ENCODE data around the gene MOSPD3. TPM values are rescaled to one million over a fixed set of nuclear protein-coding genes. Genes with fewer than 3 reads are reported as not detected.

Gene MOSPD3
- total and polyA plus RNA-seq, 2 of the 13 experiments (the other 11 are each of a cell fraction or from before 2014, with no cell fraction given), result 7.6 to 8.8 TPM

DNA sequence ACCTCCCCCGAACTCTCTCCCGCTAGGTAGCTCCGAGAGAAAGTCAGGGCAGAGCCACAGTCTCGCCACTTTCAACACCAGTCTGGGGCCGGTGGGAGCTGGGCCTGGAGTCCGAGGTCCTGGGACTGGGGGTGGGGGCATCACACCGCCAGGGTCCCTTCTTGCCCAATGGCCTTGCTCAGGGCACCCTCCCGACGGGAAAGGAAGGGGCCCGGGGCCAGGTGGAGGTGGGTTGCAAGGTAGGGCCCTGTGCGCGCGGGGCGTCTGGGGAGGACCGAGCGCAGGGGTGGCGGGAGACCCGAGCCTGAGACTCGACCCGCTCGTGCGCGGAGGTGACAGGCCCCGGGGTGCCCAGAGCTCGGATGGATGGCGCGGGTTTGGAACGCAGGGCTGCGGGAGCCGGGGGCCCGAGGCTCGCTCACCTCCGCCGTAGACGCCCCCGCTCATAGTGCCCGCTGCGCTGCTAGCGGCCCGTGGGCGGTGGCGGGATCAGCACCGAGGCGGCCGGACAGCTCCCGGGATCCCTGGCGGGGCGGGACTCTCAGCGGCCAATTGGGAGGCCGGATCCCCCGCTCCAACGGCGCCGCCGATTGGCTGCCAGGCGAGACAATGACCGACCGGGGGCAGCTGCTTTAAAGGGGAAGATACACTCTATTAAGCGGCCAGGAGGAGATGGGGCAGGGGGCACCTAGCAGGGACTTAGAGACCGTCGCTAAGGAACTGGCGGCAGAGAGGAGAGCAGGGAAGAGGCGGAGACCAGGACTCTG is 43.8 kb downstream of the MOSPD3 start, which contains the start of gene ACTL6B (continued):
- TF ChIP-seq, protein P1, sequence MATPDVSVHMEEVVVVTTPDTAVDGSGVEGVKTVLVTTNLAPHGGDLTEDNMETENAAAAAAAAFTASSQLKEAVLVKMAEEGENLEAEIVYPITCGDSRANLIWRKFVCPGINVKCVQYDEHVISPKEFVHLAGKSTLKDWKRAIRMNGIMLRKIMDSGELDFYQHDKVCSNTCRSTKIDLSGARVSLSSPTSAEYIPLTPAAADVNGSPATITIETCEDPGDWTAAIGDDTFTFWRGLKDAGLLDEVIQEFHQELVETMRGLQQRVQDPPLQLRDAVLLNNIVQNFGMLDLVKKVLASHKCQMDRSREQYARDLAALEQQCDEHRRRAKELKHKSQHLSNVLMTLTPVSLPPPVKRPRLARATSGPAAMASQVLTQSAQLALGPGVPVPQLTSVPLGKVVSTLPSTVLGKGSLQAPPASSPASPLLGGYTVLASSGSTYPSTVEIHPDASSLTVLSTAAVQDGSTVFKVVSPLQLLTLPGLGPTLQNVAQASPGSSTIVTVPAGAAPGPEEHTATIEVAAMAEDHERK (CRISPR knock-in tag; IDR thresholded peaks at IDR 0.05; ENCODE audit: low read depth), result no peak
- peak; percentile 64; the same call in 1 of the 2 replicates for TF ChIP-seq ZNF776 (CRISPR knock-in tag; IDR thresholded peaks at IDR 0.05)
- TF ChIP-seq, protein P2, sequence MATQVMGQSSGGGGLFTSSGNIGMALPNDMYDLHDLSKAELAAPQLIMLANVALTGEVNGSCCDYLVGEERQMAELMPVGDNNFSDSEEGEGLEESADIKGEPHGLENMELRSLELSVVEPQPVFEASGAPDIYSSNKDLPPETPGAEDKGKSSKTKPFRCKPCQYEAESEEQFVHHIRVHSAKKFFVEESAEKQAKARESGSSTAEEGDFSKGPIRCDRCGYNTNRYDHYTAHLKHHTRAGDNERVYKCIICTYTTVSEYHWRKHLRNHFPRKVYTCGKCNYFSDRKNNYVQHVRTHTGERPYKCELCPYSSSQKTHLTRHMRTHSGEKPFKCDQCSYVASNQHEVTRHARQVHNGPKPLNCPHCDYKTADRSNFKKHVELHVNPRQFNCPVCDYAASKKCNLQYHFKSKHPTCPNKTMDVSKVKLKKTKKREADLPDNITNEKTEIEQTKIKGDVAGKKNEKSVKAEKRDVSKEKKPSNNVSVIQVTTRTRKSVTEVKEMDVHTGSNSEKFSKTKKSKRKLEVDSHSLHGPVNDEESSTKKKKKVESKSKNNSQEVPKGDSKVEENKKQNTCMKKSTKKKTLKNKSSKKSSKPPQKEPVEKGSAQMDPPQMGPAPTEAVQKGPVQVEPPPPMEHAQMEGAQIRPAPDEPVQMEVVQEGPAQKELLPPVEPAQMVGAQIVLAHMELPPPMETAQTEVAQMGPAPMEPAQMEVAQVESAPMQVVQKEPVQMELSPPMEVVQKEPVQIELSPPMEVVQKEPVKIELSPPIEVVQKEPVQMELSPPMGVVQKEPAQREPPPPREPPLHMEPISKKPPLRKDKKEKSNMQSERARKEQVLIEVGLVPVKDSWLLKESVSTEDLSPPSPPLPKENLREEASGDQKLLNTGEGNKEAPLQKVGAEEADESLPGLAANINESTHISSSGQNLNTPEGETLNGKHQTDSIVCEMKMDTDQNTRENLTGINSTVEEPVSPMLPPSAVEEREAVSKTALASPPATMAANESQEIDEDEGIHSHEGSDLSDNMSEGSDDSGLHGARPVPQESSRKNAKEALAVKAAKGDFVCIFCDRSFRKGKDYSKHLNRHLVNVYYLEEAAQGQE (IDR thresholded peaks at IDR 0.05; ENCODE audit: borderline replicate concordance in 1 of 2, low read depth in 1 of 2, low read length in 2 of 2), result peak; percentile 97 to 99
- peak; percentile 39; the same call in 1 of the 2 replicates for TF ChIP-seq SPEN (CRISPR knock-in tag; IDR thresholded peaks at IDR 0.05; ENCODE audit: low read depth)
- peak; percentile 59; the same call in 1 of the 2 replicates for TF ChIP-seq TBX2 (CRISPR knock-in tag; IDR thresholded peaks at IDR 0.05; ENCODE audit: borderline replicate concordance)
- TF ChIP-seq STAG1 (CRISPR knock-in tag; IDR thresholded peaks at IDR 0.05), result no peak
- TF ChIP-seq ZNF773 (CRISPR knock-in tag; IDR thresholded peaks at IDR 0.05; ENCODE audit: borderline replicate concordance), result 0 out of 2 replicates have a peak, but pooled peaks have one; percentile 37
- peak; percentile 89 for TF ChIP-seq NFKB2 (CRISPR knock-in tag; IDR thresholded peaks at IDR 0.05; ENCODE audit: borderline replicate concordance)
- TF ChIP-seq SRY (CRISPR knock-in tag; IDR thresholded peaks at IDR 0.05), result peak; percentile 84; the same call in 1 of the 2 replicates
- no peak; the same call in 1 of the 2 replicates for TF ChIP-seq ZNF749 (CRISPR knock-in tag; IDR thresholded peaks at IDR 0.05; ENCODE audit: borderline replicate concordance)
- peak; percentile 80; the same call in 1 of the 2 replicates for TF ChIP-seq ZNF816 (CRISPR knock-in tag; IDR thresholded peaks at IDR 0.05; ENCODE audit: borderline replicate concordance)
- TF ChIP-seq, protein P3, sequence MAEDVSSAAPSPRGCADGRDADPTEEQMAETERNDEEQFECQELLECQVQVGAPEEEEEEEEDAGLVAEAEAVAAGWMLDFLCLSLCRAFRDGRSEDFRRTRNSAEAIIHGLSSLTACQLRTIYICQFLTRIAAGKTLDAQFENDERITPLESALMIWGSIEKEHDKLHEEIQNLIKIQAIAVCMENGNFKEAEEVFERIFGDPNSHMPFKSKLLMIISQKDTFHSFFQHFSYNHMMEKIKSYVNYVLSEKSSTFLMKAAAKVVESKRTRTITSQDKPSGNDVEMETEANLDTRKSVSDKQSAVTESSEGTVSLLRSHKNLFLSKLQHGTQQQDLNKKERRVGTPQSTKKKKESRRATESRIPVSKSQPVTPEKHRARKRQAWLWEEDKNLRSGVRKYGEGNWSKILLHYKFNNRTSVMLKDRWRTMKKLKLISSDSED (CRISPR knock-in tag; IDR thresholded peaks at IDR 0.05), result no peak
- TF ChIP-seq ETV6 (CRISPR knock-in tag; conservative IDR thresholded peaks at IDR 0.05), result peak; percentile 91
- no peak for TF ChIP-seq ZBTB21 (CRISPR knock-in tag; IDR thresholded peaks at IDR 0.05)
- TF ChIP-seq, protein P4, sequence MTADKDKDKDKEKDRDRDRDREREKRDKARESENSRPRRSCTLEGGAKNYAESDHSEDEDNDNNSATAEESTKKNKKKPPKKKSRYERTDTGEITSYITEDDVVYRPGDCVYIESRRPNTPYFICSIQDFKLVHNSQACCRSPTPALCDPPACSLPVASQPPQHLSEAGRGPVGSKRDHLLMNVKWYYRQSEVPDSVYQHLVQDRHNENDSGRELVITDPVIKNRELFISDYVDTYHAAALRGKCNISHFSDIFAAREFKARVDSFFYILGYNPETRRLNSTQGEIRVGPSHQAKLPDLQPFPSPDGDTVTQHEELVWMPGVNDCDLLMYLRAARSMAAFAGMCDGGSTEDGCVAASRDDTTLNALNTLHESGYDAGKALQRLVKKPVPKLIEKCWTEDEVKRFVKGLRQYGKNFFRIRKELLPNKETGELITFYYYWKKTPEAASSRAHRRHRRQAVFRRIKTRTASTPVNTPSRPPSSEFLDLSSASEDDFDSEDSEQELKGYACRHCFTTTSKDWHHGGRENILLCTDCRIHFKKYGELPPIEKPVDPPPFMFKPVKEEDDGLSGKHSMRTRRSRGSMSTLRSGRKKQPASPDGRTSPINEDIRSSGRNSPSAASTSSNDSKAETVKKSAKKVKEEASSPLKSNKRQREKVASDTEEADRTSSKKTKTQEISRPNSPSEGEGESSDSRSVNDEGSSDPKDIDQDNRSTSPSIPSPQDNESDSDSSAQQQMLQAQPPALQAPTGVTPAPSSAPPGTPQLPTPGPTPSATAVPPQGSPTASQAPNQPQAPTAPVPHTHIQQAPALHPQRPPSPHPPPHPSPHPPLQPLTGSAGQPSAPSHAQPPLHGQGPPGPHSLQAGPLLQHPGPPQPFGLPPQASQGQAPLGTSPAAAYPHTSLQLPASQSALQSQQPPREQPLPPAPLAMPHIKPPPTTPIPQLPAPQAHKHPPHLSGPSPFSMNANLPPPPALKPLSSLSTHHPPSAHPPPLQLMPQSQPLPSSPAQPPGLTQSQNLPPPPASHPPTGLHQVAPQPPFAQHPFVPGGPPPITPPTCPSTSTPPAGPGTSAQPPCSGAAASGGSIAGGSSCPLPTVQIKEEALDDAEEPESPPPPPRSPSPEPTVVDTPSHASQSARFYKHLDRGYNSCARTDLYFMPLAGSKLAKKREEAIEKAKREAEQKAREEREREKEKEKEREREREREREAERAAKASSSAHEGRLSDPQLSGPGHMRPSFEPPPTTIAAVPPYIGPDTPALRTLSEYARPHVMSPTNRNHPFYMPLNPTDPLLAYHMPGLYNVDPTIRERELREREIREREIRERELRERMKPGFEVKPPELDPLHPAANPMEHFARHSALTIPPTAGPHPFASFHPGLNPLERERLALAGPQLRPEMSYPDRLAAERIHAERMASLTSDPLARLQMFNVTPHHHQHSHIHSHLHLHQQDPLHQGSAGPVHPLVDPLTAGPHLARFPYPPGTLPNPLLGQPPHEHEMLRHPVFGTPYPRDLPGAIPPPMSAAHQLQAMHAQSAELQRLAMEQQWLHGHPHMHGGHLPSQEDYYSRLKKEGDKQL (CRISPR knock-in tag; IDR thresholded peaks at IDR 0.05; ENCODE audit: low read depth), result no peak
- peak; percentile 29; the same call in 1 of the 2 replicates for TF ChIP-seq SOX5 (CRISPR knock-in tag; IDR thresholded peaks at IDR 0.05; ENCODE audit: borderline replicate concordance)
